Epithelial cell of esophagus (primary cell): Measurements from ENCODE around the gene FADS6.

Experiments
- DNase-seq: peaks from one replicate; pipeline ENCODE4 v3.0.0; 2010; ENCODE audit warnings: low read depth
- H3K4me3 ChIP-seq: 2 replicates; pipeline ENCODE4 v1.5.1; 2011; ENCODE audit warnings: mild to moderate bottlenecking, low read length, control low read depth
- CTCF ChIP-seq: IDR thresholded peaks from 2 replicates; pipeline ENCODE4 v1.5.1; 2011; ENCODE audit warnings: low read depth, mild to moderate bottlenecking, low read length, control low read depth, inconsistent platforms; ENCODE audit not compliant: insufficient read depth; ENCODE audit errors: missing control alignments

FADS6 gene

GRCh38 chr17:74882517-74883240 is 10.8 kb downstream of the FADS6 start:
- no peak overlapping the region for H3K4me3 ChIP-seq
- TF ChIP-seq CTCF, result no peak
- DNase-seq, result no peak

GRCh38 chr17:74881073-74881472 is 12.4 kb downstream of the FADS6 start:
- DNase-seq, result no peak
- TF ChIP-seq CTCF, result no peak

GRCh38 chr17:74879308-74879707 is 14.1 kb downstream of the FADS6 start:
- H3K4me3 ChIP-seq, result no peak overlapping the region
- TF ChIP-seq CTCF, result no peak

More at GRCh38 chr17:74881073-74881472, 12.4 kb downstream of the FADS6 start:
- H3K4me3 ChIP-seq, result no peak overlapping the region

GRCh38 chr17:74878658-74879057 is 14.8 kb downstream of the FADS6 start:
- H3K4me3 ChIP-seq, result no peak overlapping the region
- DNase-seq, result no peak
- TF ChIP-seq CTCF, result no peak

More at GRCh38 chr17:74879308-74879707, 14.1 kb downstream of the FADS6 start:
- DNase-seq, result no peak

GRCh38 chr17:74877592-74878548 is 15.6 kb downstream of the FADS6 start:
- peak; percentile 94 for DNase-seq
- no peak overlapping the region for H3K4me3 ChIP-seq
- no peak for TF ChIP-seq CTCF

GRCh38 chr17:74875977-74876593 is 17.3 kb downstream of the FADS6 start:
- no peak for TF ChIP-seq CTCF
- no peak overlapping the region for H3K4me3 ChIP-seq
- DNase-seq, result no peak
